Ishikawa (cell line): ENCODE data around the gene MVD.

ENCODE experiments used
- CEBPB ChIP-seq: IDR thresholded peaks from 2 replicates; pipeline ENCODE4 v1.6.1; 2012
- CREB1 ChIP-seq: IDR thresholded peaks from 2 replicates; pipeline ENCODE4 v1.6.1; 2012; ENCODE audit warnings: low read depth
- EGR1 ChIP-seq: IDR thresholded peaks from 2 replicates; pipeline ENCODE4 v1.6.1; 2012
- EP300 ChIP-seq: IDR thresholded peaks from 2 replicates; pipeline ENCODE4 v1.6.1; 2012; ENCODE audit warnings: borderline replicate concordance
- FOXM1 ChIP-seq: IDR thresholded peaks from 2 replicates; pipeline ENCODE4 v1.6.1; 2012; ENCODE audit warnings: low read depth, borderline replicate concordance
- NFIC ChIP-seq: IDR thresholded peaks from 2 replicates; pipeline ENCODE4 v1.6.1; 2012
- RAD21 ChIP-seq: IDR thresholded peaks from 2 replicates; pipeline ENCODE4 v1.6.1; 2012; ENCODE audit warnings: low read depth
- TAF1 ChIP-seq: IDR thresholded peaks from 2 replicates; pipeline ENCODE4 v1.6.1; 2012; ENCODE audit warnings: low read depth, mild to moderate bottlenecking
- TCF12 ChIP-seq: IDR thresholded peaks from 2 replicates; pipeline ENCODE4 v1.6.1; 2012; ENCODE audit warnings: low read depth
- TEAD4 ChIP-seq: IDR thresholded peaks from 2 replicates; pipeline ENCODE4 v1.6.1; 2012
- YY1 ChIP-seq: IDR thresholded peaks from 2 replicates; pipeline ENCODE4 v1.6.1; 2012; ENCODE audit warnings: low read depth
- ZBTB7A ChIP-seq: IDR thresholded peaks from 2 replicates; pipeline ENCODE4 v1.6.1; 2012; ENCODE audit warnings: low read depth
- TF ChIP-seq, protein P1 (sequence below): IDR thresholded peaks from 2 replicates; pipeline ENCODE4 v1.6.1; 2012
- TF ChIP-seq, protein P2 (sequence below): IDR thresholded peaks from 2 replicates; pipeline ENCODE4 v1.6.1; 2012
- TF ChIP-seq, protein P3 (sequence below): IDR thresholded peaks from 2 replicates; pipeline ENCODE4 v1.6.1; 2012; ENCODE audit warnings: low read depth, mild to moderate bottlenecking

The MVD gene

DNA sequence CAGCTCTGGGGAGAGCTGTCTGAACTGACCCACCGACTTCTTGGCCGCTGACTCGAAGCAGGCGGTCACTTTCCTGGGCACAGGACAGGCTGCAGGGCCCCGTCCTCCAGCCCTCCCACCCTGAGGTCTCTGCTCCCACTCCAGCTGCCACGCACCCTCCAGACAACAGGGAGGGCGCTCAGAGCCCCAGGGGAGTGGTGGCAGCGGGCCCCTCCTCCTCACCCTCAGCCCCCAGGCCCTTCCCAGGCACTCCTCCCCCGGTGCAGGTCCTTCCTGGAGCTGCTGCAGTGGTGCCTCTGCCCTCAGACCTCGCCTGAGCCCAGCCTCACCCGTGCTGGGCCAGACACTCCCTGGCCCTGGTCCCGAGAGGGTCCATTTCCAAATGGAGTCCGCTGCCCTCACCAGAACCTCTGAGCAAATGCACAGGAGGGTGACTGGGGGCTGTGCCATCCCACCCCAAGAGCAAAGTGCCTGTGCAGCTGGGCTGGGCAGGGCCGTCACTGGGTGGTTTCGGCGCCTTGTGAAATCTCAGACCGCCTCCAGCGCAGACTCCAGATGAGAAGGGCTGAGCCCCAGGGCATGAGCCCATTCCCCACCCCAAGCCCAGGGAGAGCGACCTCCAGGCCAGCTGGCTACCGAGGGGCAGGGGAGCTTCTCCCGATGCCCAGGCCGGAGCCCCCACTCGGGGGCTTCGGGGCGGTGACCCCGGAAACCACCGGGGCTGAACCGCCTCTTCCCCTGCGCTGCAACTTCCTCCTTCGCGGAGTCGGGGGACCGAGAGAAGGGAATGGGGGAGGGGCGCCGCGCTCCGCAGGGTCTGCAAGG lies 12.8 kb downstream of the MVD start:
- TF ChIP-seq, protein P1, sequence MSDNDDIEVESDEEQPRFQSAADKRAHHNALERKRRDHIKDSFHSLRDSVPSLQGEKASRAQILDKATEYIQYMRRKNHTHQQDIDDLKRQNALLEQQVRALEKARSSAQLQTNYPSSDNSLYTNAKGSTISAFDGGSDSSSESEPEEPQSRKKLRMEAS: no peak
- no peak for TF ChIP-seq FOXM1
- TF ChIP-seq TCF12: no peak
- TF ChIP-seq TEAD4: no peak
- peak; percentile 93 for TF ChIP-seq ZBTB7A
- no peak for TF ChIP-seq YY1
- peak; percentile 30; the same call in 1 of the 2 replicates for TF ChIP-seq CEBPB
- no peak for TF ChIP-seq CREB1
- TF ChIP-seq, protein P2, sequence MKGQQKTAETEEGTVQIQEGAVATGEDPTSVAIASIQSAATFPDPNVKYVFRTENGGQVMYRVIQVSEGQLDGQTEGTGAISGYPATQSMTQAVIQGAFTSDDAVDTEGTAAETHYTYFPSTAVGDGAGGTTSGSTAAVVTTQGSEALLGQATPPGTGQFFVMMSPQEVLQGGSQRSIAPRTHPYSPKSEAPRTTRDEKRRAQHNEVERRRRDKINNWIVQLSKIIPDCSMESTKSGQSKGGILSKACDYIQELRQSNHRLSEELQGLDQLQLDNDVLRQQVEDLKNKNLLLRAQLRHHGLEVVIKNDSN: no peak
- no peak for TF ChIP-seq EP300
- TF ChIP-seq NFIC: no peak
- TF ChIP-seq, protein P3, sequence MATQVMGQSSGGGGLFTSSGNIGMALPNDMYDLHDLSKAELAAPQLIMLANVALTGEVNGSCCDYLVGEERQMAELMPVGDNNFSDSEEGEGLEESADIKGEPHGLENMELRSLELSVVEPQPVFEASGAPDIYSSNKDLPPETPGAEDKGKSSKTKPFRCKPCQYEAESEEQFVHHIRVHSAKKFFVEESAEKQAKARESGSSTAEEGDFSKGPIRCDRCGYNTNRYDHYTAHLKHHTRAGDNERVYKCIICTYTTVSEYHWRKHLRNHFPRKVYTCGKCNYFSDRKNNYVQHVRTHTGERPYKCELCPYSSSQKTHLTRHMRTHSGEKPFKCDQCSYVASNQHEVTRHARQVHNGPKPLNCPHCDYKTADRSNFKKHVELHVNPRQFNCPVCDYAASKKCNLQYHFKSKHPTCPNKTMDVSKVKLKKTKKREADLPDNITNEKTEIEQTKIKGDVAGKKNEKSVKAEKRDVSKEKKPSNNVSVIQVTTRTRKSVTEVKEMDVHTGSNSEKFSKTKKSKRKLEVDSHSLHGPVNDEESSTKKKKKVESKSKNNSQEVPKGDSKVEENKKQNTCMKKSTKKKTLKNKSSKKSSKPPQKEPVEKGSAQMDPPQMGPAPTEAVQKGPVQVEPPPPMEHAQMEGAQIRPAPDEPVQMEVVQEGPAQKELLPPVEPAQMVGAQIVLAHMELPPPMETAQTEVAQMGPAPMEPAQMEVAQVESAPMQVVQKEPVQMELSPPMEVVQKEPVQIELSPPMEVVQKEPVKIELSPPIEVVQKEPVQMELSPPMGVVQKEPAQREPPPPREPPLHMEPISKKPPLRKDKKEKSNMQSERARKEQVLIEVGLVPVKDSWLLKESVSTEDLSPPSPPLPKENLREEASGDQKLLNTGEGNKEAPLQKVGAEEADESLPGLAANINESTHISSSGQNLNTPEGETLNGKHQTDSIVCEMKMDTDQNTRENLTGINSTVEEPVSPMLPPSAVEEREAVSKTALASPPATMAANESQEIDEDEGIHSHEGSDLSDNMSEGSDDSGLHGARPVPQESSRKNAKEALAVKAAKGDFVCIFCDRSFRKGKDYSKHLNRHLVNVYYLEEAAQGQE: no peak
- TF ChIP-seq EGR1: 0 out of 2 replicates have a peak, but pooled peaks have one; percentile 13
- TF ChIP-seq TAF1: no peak
- no peak for TF ChIP-seq RAD21

DNA sequence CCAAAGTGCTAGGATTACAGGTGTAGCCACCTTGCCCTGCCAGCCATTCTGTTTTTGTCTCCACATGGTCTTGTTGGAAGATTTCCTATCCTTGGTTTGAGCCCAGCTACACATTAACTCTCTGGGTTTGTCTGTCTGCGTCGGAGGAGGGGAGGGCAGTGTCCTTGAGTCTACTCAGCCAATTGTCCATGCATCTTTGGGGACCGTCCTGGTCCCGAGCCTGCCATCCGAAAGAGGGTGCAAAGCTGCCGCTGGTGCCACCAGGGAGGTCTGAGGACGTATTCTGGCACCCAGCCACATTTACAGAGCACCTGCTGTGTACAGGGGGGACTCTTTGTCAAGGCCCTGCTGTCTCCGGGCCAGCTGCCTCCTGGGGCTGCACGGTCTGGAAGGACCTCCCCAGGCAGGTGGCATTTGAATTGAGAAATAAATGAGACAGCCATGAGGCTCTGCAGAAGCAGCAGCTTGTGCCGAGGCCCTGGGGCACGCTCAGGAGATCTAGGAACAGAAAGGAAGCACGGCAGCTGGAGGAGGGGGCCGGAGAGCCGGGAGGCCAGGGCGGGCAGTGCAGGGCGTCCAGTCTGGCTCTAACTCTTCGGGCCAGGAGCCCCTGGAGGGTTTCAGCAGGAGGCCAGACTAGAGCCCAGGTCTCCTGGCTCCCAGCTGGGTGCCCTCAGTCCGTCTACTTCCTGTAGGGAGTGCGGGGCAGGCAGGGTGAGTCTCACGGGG lies 13.5 kb downstream of the MVD start:
- TF ChIP-seq TEAD4: no peak
- TF ChIP-seq TCF12: 0 out of 2 replicates have a peak, but pooled peaks have one; percentile 18
- TF ChIP-seq NFIC: peak; percentile 32; the same call in 1 of the 2 replicates

DNA sequence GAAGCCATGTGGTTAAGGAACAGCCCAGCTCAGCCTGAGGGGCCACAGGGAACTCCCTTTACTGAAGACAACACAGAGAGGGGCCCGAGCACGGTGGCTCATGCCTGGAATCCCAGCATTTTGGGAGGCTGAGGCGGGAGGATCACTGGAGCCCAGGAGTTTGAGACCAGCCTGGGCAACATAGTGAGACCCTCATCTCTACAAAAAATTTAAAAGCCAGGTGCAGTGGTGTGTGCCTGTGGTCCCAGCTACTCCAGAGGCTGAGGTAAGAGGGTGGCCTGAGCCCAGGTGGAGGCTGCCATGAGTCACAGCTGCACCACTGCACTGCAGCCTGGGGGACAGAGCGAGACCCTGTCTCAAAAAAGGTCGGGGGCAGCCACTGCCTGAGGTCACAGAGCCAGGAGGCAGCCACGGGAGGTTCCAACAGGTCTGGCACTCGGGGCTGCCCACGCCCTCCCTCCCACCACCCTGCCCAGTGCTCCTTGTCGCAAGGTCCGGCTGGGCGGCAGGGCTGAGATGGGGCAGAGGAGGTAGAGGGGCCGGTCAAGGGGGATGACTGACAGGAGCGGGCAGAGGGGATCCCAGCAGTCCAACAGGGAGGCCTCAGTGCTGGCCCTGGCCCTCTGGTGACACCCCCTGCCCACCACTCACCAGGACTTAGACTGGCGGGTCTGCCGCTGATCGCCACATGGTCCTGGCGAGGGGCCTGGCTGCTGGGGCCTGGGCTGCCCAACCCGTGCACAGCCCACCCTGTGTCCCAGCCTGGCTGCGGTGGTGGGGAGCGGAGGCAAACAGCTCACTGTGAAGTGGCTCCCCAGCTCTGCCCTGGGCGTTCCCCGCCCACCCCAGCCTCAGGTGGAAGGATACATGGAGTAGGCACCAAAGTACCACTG lies 15.5 kb downstream of the MVD start:
- TF ChIP-seq TCF12: no peak
- no peak for TF ChIP-seq CREB1
- TF ChIP-seq NFIC: no peak
- no peak for TF ChIP-seq TEAD4
- TF ChIP-seq, protein P2: no peak
- no peak for TF ChIP-seq ZBTB7A
- no peak for TF ChIP-seq RAD21
- TF ChIP-seq, protein P1: no peak
- no peak for TF ChIP-seq TAF1
- TF ChIP-seq CEBPB: no peak
- TF ChIP-seq EGR1: no peak
- no peak for TF ChIP-seq EP300
- no peak for TF ChIP-seq YY1
- no peak for TF ChIP-seq FOXM1

DNA sequence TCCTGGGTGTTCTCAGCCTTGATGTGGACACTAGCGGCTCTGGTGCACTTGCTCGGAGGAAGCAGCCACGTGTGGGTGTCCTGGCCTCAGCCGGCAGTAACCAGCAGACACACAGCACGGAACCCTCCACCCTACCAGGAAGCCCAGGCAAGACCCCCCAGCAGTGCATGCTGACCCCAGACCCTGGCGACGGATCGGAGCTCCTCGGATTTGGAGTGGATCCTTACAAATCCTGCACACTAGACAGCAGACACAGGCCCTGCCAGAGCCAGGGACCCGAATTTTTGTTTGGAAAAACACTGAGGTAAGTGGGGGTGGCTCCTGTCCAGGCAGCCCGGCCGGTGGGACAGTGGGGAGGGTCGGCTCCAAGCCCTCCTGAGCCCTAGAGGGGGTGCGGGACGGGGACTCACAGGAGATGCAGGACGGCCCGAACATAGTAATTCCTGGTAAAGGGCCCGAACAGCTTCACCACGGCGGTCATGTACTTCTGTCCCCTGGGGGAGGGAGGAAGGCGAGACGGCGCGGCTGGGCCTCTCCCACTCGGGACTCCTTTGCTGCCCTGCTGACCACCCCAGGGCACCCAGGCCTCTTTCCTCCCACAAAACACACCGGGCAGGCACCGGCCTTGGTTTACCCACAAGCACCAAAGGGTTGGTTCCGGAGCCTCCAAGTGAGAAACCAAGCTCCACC lies 16.4 kb downstream of the MVD start:
- no peak for TF ChIP-seq RAD21
- TF ChIP-seq CEBPB: no peak
- no peak for TF ChIP-seq TEAD4
- TF ChIP-seq NFIC: no peak
- TF ChIP-seq, protein P3: no peak
- TF ChIP-seq EP300: no peak
- TF ChIP-seq TAF1: no peak
- TF ChIP-seq CREB1: no peak
- TF ChIP-seq ZBTB7A: no peak
- TF ChIP-seq YY1: no peak
- TF ChIP-seq, protein P2: no peak
- TF ChIP-seq, protein P1: no peak
- no peak for TF ChIP-seq FOXM1
- TF ChIP-seq EGR1: no peak
- TF ChIP-seq TCF12: no peak
